Adrenal gland (tissue), 5 donors: ENCODE results near the gene CAV2.

Experiments
- CTCF ChIP-seq, 6 experiments: fragments of 450-650 bp in 4 of 6; fragments of 200-600 bp in 2 of 6; sonication (generic) in 1 of 6; IDR thresholded peaks; 1 replicate in 5 of 6; 2 replicates in 1 of 6; pipeline versions ENCODE4 v1.5.1 to v1.8.0; 2016 to 2021; ENCODE audit warnings: antibody characterized with exemption in 6 of 6, mild to moderate bottlenecking in 2 of 6, moderate library complexity in 1 of 6
- POLR2A ChIP-seq, 2 donors: fragments of 450-650 bp; IDR thresholded peaks; one replicate each; pipeline ENCODE4 v1.6.1; 2017; ENCODE audit warnings: antibody characterized with exemption in 2 of 2, mild to moderate bottlenecking in 2 of 2, moderate library complexity in 1 of 2
- donor health status: DM: no; HTN: no; CAD: no.

GRCh38 chr7:116494472-116494871, 5.1 kb upstream of the CAV2 start:
- TF ChIP-seq CTCF (IDR thresholded peaks at IDR 0.05): no peak
- no peak for TF ChIP-seq POLR2A (IDR thresholded peaks at IDR 0.05)
